HuH-7.5 (cell line): Measurements from ENCODE around the gene REM2.
"Not testable (repeated sequence)": the region's sequence is repeated elsewhere in the genome, so short reads cannot be mapped to it uniquely, and the experiment has no call there.

Experiments used
- DNase-seq: peaks from one replicate; pipeline ENCODE4 v3.0.0; 2011; ENCODE audit warnings: low spot score

Gene REM2

DNA sequence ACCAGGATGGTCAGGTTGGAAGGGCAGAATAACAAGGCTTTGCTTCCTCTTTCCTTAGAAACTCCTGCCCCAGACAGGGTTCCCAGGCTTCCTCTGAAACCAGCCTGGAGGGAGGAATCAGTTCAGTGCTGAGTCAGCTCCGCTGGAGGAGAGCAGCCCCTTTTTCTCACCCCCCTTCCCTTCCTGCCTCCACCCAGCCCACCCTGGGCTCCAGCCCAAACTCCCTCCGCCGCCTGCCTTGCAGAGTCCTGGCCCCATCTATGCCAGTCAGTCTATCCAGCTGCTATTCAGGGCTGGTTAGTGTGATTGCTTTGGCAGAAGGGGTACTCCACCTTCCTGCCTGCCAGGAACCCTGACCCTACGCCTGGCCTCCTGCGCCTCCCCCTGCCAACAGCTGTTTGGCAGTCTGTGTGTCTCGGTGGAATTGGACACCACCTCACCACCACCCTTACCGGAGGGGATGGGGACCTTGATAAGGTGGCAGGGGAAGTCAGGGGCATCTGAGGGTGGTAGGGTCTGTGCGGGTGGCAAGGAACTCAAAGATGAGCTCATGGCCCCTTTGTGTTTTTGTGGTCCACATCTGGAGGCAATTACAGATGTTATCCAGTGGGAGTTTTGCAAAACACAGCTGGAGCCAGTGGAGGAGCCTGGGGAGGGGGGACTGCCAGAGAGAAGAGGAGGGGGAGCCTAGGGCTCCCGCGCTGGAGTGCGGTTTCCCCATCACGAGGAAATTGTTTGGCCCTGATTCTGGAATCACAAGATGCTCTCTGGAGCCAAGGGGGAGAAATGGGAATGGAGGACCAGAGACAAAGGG is 34.5 kb upstream of the REM2 start:
- no peak for DNase-seq

GRCh38 chr14:22849212-22849819 is 33.7 kb upstream of the REM2 start:
- DNase-seq, result no peak

GRCh38 chr14:22850944-22851764 is 31.9 kb upstream of the REM2 start:
- DNase-seq, result no peak

GRCh38 chr14:22852178-22852577 is 30.8 kb upstream of the REM2 start:
- not testable (repeated sequence) for DNase-seq

DNA sequence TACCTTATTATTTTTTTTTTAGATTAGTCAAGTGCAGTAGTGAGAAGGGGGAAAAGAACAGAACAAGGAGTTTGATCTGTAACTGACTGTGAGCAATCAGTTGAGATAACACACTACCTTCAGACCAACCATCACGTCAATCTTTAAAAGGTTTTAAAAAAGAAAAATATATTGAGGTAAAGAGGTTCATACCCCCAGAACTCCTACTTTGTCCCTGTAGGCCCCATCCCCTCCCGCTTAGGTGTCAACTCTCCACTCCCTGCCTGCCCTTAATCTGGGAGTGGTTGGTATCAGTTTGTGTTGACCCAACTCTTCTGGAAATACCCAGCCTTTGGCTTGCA is 30.5 kb upstream of the REM2 start:
- no peak for DNase-seq

DNA sequence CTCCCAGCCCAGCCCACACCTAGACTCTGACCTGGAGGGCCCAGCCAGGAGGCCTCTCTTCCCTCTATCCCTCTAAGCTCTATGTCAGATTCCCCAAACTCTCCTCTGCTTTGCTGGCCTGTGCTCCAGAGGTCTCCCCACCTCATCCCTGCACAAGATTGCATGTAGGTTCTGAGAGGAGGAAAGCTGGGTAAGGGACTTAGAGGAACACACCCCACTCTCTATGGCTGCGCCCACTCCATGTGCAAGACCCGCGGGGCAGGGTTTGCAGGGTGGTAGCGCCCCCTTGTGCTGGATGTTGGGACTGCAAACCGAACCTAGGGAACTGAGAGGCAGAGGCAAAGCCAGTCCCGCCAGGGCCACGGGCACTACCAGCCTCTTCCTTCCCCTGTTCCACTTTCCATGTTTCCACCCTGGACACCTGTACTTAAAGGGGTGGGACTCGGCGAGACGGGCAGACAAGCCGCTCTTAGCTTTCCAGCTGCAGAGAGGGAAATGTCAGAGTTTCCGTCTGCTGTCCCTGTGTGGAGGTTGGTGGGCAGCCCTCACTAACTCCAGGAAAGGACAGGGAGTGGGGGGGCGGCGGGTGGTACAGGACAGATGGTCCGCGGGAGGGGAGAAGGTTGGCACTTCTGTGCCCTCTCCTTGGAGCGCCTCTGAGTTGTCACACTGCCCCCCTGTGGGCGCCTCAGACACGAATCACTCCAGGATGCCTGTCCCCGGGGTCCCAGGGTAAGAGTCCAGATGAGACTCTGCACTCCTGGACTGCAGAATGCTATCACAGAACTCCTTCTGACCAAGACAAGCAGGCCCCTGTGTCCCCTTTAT is 29.9 kb upstream of the REM2 start:
- peak; percentile 84 for DNase-seq

DNA sequence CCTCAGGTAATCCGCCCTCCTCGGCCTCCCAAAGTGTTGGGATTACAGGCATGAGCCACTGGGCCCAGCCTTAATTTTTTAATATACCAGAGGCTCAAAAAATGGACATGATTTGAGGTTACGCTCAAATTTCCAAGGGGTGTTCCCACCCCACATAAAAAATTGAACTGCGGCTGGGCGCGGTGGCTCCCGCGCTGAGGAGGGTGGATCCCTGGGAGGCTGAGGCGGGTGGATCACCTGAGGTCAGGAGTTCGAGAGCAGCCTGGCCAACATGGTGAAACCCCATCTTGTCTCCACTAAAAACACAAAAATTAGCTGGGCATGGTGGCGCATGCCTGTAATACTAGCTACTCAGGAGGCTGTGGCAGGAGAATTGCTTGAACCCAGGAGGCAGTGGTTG is 28.7 kb upstream of the REM2 start:
- DNase-seq, result not testable (repeated sequence)

- no peak for DNase-seq
Observed at GRCh38 chr14:22854963-22855724, 27.9 kb upstream of the REM2 start.

DNA sequence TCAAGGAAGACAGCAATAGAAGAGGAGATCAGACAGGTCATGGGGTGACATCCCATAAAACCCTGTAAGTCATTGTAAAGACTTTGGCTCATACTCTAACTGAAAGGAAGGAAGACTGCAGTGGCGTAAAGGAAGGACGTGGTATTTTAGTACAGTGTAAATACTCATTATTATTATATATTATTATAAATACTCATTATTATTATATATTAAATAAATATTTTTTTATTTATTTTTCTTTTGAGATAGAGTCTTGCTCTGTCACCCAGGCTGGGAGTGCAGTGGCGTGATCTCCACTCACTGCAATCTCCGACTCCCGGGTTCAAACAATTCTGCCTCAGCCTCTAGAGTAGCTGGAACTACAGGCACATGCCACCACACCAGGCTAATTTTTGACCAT is 26.6 kb upstream of the REM2 start:
- DNase-seq, result no peak

DNA sequence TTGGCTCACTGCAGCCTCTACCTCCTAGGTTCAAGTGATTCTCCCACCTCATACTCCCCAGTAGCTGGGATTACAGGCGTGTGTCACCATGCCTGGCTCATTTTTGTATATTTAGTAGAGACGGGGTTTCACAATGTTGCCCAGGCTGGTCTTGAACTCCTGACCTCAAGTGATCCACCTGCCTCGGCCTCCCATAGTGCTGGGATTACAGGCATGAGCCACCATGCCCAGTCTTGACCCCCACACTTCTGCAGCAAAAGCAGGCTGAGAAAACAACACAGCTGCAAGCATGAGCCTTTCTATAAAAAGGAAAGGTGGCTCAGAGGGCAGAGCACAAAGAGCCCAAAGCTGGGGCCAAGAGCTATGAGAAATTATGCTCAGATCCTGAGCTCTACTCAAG is 22.6 kb upstream of the REM2 start:
- not testable (repeated sequence) for DNase-seq

GRCh38 chr14:22861651-22862050 is 21.4 kb upstream of the REM2 start:
- no peak for DNase-seq

- no peak for DNase-seq
Observed at GRCh38 chr14:22864979-22865378, 18.0 kb upstream of the REM2 start.

GRCh38 chr14:22865424-22866405 is 17.3 kb upstream of the REM2 start:
- DNase-seq, result no peak

DNA sequence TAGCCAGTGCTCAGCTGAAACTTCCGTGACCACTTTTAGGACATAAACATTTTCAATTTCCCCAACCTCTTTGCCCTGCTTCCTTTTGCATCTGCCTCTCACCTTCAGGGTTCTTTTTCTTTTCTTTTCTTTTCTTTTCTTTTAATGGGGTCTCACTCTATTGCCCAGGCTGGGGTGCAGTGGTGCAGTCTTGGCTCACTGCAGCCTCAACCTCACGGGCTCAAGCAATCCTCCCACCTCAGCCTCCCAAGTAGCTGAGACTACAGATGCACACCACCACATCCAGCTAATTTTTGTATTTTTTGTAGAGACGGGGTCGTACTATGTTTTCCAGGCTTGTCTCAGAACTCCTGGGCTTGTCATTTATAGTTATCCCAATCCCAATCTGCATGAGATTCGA is 16.1 kb upstream of the REM2 start:
- no peak for DNase-seq

GRCh38 chr14:22870811-22871223 is 12.2 kb upstream of the REM2 start:
- DNase-seq, result no peak

- peak; percentile 86 for DNase-seq
Observed at GRCh38 chr14:22871224-22872032, 11.6 kb upstream of the REM2 start, which contains the start of gene LRP10. Gene LRP10, plus strand, starts transcription at chr14:22871740. Its CDS starts 564 bp downstream, at chr14:22872304.

- DNase-seq, result peak; percentile 85
Observed at GRCh38 chr14:22872033-22872832, 10.8 kb upstream of the REM2 start.

DNA sequence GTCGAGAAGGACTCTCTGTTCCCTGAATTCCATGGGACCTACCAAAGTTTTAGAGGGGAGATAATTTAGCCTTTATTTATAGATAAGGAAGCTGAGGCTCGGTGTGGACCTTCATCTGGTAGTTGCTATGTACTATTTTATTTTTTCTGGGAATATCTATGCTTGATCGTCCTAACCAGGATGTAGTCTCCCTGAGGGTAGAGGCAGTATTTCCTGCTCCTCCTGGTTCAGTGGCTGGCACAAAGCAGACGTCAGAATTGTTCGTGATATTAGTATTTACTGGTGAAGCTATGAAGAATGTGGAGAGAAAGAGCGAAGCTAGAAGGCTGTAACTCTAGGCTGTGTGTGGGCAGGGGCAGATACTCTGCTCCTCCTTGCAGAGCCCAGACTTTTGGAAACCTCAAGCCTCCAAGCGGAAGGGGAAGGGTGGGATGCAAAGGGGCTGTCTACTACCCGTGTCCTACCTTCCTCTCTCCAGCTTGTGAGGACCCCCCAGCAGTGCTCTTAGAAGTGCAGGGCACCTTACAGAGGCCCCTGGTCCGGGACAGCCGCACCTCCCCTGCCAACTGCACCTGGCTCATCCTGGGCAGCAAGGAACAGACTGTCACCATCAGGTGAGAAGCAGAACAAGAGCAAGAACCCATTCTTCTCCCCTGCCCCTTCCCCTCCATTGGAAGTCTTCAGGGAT is 10.0 kb upstream of the REM2 start:
- no peak for DNase-seq
